MM.1S (cell line): ENCODE results near the gene UGT1A7.

ENCODE experiments used
- DNase-seq: peaks from one replicate; pipeline ENCODE4 v3.0.0-alpha.2; 2015
- H2AFZ ChIP-seq: fragments of 300-600 bp; sonication (generic); 2 replicates; pipeline ENCODE4 v1.6.0; 2016; ENCODE audit warnings: antibody characterized with exemption, low read length
- H3F3A ChIP-seq: fragments of 300-600 bp; sonication (generic); 2 replicates; pipeline ENCODE4 v1.6.1; 2016; ENCODE audit warnings: mild to moderate bottlenecking, antibody characterized with exemption, low read length, moderate library complexity, mixed read lengths; ENCODE audit not compliant: insufficient read depth
- H3K27ac ChIP-seq: fragments of 300-600 bp; sonication (generic); 2 replicates; pipeline ENCODE4 v1.5.1; 2016; ENCODE audit warnings: mild to moderate bottlenecking, low read length
- H3K27me3 ChIP-seq: fragments of 300-600 bp; sonication (generic); replicated peaks from 2 replicates; pipeline ENCODE4 v1.6.0; 2016; ENCODE audit warnings: low read length; ENCODE audit not compliant: insufficient read depth
- H3K36me3 ChIP-seq: fragments of 300-600 bp; sonication (generic); replicated peaks from 2 replicates; pipeline ENCODE4 v1.6.1; 2016; ENCODE audit warnings: mild to moderate bottlenecking, low read length, mixed read lengths; ENCODE audit not compliant: insufficient read depth
- H3K4me1 ChIP-seq: fragments of 300-600 bp; sonication (generic); 2 replicates; pipeline ENCODE4 v1.6.1; 2016; ENCODE audit warnings: low read length, mixed read lengths
- H3K4me2 ChIP-seq: fragments of 300-600 bp; sonication (generic); 2 replicates; pipeline ENCODE4 v1.6.0; 2016; ENCODE audit warnings: low read depth, low read length
- H3K4me3 ChIP-seq: fragments of 300-600 bp; sonication (generic); 2 replicates; pipeline ENCODE4 v1.5.1; 2016; ENCODE audit warnings: low read length, mixed read lengths
- H3K79me2 ChIP-seq: fragments of 300-600 bp; sonication (generic); 2 replicates; pipeline ENCODE4 v1.6.1; 2016; ENCODE audit warnings: mixed run types, low read length, mixed read lengths
- H3K9ac ChIP-seq: fragments of 300-600 bp; sonication (generic); 2 replicates; pipeline ENCODE4 v1.6.1; 2016; ENCODE audit warnings: low read length, mixed read lengths
- H3K9me2 ChIP-seq: fragments of 300-600 bp; sonication (generic); replicated peaks from 2 replicates; pipeline ENCODE4 v1.6.1; 2016; ENCODE audit warnings: mild to moderate bottlenecking, low read length, mixed read lengths; ENCODE audit not compliant: insufficient read depth
- H3K9me3 ChIP-seq: fragments of 300-600 bp; sonication (generic); replicated peaks from 2 replicates; pipeline ENCODE4 v1.6.1; 2016; ENCODE audit warnings: mild to moderate bottlenecking, low read length, mixed read lengths; ENCODE audit not compliant: insufficient read depth
- H4K20me1 ChIP-seq: fragments of 300-600 bp; sonication (generic); 2 replicates; pipeline ENCODE4 v1.6.1; 2016; ENCODE audit warnings: mild to moderate bottlenecking, low read length, moderate library complexity, mixed read lengths; ENCODE audit not compliant: insufficient read depth
- EZH2 ChIP-seq: fragments of 300-600 bp; sonication (generic); optimal IDR thresholded peaks from 2 replicates; pipeline ENCODE3; 2017; ENCODE audit warnings: low read depth, mild to moderate bottlenecking, antibody characterized with exemption, low read length, mixed read lengths
- EZH2phosphoT487 ChIP-seq: fragments of 300-600 bp; sonication (generic); IDR thresholded peaks from 2 replicates; pipeline ENCODE4 v1.6.1; 2018; ENCODE audit warnings: antibody characterized with exemption, low read length
- TF ChIP-seq, protein P1 (sequence below): fragments of 300-600 bp; sonication (generic); IDR thresholded peaks from 2 replicates; pipeline ENCODE4 v1.5.1; 2016; ENCODE audit warnings: antibody characterized with exemption, low read length, mixed read lengths

UGT1A7 gene

DNA sequence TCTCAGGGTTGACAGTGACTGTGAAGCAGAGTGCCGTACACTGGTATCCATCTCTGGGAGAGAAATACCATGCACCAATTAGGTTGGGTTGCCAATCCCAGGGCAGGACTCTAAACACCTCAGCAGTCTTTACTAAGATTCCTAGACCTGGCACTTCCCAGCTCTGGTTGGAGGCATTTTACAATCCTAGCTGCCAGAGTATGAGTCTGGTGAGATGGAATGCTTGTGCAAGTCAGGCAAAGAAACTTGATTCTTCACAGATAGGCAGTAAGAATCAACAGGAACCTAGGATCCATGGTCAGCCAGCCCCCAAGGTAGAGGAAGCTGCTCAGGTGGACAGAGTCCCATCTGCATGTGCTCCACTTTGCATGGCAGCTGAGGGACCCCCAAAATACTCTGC lies 25.0 kb downstream of the UGT1A7 start:
- no peaks in the 10 kb centered on the region for H3F3A ChIP-seq
- DNase-seq, result no peak
- H3K9ac ChIP-seq, result no peak overlapping the region
- no peak overlapping the region for H2AFZ ChIP-seq
- no peaks in the 10 kb centered on the region for H3K4me1 ChIP-seq
- H3K4me3 ChIP-seq, result no peak overlapping the region
- H3K4me2 ChIP-seq, result no peak overlapping the region
- H3K36me3 ChIP-seq, result no peaks in the 10 kb centered on the region
- H3K79me2 ChIP-seq, result no peaks in the 10 kb centered on the region
- H3K27me3 ChIP-seq, result no peaks in the 10 kb centered on the region
- TF ChIP-seq, protein P1, sequence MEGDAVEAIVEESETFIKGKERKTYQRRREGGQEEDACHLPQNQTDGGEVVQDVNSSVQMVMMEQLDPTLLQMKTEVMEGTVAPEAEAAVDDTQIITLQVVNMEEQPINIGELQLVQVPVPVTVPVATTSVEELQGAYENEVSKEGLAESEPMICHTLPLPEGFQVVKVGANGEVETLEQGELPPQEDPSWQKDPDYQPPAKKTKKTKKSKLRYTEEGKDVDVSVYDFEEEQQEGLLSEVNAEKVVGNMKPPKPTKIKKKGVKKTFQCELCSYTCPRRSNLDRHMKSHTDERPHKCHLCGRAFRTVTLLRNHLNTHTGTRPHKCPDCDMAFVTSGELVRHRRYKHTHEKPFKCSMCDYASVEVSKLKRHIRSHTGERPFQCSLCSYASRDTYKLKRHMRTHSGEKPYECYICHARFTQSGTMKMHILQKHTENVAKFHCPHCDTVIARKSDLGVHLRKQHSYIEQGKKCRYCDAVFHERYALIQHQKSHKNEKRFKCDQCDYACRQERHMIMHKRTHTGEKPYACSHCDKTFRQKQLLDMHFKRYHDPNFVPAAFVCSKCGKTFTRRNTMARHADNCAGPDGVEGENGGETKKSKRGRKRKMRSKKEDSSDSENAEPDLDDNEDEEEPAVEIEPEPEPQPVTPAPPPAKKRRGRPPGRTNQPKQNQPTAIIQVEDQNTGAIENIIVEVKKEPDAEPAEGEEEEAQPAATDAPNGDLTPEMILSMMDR, result no peak
- TF ChIP-seq EZH2, result no peak
- TF ChIP-seq EZH2phosphoT487, result no peak
- no peaks in the 10 kb centered on the region for H4K20me1 ChIP-seq
- no peaks in the 10 kb centered on the region for H3K9me2 ChIP-seq
- H3K27ac ChIP-seq, result no peak overlapping the region
- H3K9me3 ChIP-seq, result no peaks in the 10 kb centered on the region

DNA sequence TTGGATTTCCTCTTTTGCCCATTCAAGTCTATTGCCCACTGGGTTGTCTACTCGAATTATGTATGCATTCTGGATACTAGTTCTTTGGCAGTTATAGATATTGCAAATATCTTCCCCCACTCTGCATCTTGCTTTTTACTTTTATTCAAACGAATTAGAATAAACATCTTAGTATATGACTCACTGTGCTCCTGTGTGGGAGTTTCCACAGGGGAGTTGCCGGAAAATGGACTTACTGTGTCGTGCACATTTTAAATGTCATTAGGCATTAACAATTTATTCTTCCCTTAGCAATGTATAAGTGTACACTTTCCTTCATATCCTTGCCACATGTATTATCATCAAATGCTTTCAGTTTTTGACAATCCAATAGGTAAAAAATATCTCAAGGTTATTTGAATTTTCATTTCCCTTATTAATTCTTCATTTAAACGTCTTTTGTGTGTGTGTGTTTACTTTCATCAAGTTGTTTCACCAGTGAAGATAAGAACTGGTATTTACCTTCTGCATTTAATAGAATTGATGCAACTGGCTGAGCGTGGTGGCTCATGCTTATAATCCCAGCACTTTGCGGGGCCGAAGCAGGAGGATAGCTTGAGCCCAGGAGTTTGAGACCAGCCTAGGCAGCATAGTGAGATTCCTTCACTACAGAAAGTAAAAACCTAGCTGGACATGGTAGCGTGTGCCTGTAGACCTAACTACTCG lies 26.4 kb downstream of the UGT1A7 start:
- H2AFZ ChIP-seq, result no peak overlapping the region
- no peak for DNase-seq
- no peaks in the 10 kb centered on the region for H3K4me1 ChIP-seq
- no peak overlapping the region for H3K4me3 ChIP-seq
- no peaks in the 10 kb centered on the region for H3K79me2 ChIP-seq
- H3K4me2 ChIP-seq, result no peak overlapping the region
- H3K36me3 ChIP-seq, result no peaks in the 10 kb centered on the region
- H3F3A ChIP-seq, result no peaks in the 10 kb centered on the region
- TF ChIP-seq EZH2 (no peak), EZH2phosphoT487 (no peak)
- TF ChIP-seq, protein P1, result no peak
- H3K9me3 ChIP-seq, result no peaks in the 10 kb centered on the region
- H3K9ac ChIP-seq, result no peak overlapping the region
- no peaks in the 10 kb centered on the region for H4K20me1 ChIP-seq
- no peak overlapping the region for H3K27ac ChIP-seq
- H3K27me3 ChIP-seq, result no peaks in the 10 kb centered on the region
- no peaks in the 10 kb centered on the region for H3K9me2 ChIP-seq

DNA sequence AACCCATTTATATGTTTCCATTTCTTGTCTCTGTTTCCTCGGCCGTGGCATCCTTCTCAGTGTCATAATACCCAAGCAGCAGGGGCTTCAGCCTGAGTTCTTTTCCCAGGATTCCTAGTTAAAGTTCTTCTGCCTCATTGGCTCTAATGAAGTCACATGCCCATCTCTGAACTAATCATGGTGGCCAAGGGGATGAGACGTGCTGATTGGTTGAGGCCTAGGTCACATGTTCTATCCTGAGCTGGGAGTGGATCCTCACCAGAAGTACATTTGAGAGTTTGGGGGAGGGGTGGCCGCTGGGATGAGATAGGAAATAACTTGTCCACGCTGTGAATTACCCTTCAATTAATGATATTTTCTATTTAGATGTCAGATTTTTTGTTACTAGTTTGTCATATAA lies 27.2 kb downstream of the UGT1A7 start:
- Histone ChIP-seq H3K27ac (no peak overlapping the region), H3K4me1 (no peaks in the 10 kb centered on the region), H3K79me2 (no peaks in the 10 kb centered on the region), H3K9me2 (no peaks in the 10 kb centered on the region), H2AFZ (no peak overlapping the region), H3K36me3 (no peaks in the 10 kb centered on the region), H3F3A (no peaks in the 10 kb centered on the region), H3K4me2 (no peak overlapping the region), H3K4me3 (no peak overlapping the region), H3K9ac (no peak overlapping the region), H4K20me1 (no peaks in the 10 kb centered on the region), H3K27me3 (no peaks in the 10 kb centered on the region), H3K9me3 (no peaks in the 10 kb centered on the region)
- TF ChIP-seq, protein P1, result no peak
- no peak for TF ChIP-seq EZH2
- TF ChIP-seq EZH2phosphoT487, result no peak
- no peak for DNase-seq
